H1 (cell line): ENCODE measurements around the gene MOK. TPM values are rescaled to one million over a fixed set of nuclear protein-coding genes. Genes with fewer than 3 reads are reported as not detected.

Source experiments
- CTCF ChIA-PET: fragments of 300-600 bp; sonication (Branson Sonifier 250); formaldehyde crosslinking; loops from one replicate; lab custom pipeline; 2021; ENCODE audit not compliant: partially characterized antibody; lab: Charles Lee
- POLR2A ChIA-PET: fragments of 300-600 bp; sonication (Branson Sonifier 250); formaldehyde crosslinking; loops from one replicate; lab custom pipeline; 2021; ENCODE audit warnings: inconsistent platforms; ENCODE audit not compliant: partially characterized antibody; lab: Charles Lee
- DNase-seq, 2 experiments: peaks; one replicate each; pipeline versions ENCODE4 v3.0.0 to v3.0.0-alpha.2; 2010 to 2022; ENCODE audit warnings: low spot score in 2 of 2, low read depth in 1 of 2, mixed read lengths in 1 of 2
- FAIRE-seq: peaks from 2 replicates; lab custom pipeline; 2011; peaks lifted over from hg19 to GRCh38; lab: Jason Lieb, UNC
- H2AFZ ChIP-seq: 2 replicates; pipeline ENCODE4 v1.8.1; 2012; ENCODE audit warnings: low read length, inconsistent platforms
- H2AK5ac ChIP-seq: 2 replicates; pipeline ENCODE4 v1.6.1; 2013; ENCODE audit warnings: low read depth, low read length
- H2BK120ac ChIP-seq: replicated peaks from 2 replicates; pipeline ENCODE3; 2013; ENCODE audit warnings: low read depth, low read length, inconsistent platforms
- H2BK12ac ChIP-seq: 2 replicates; pipeline ENCODE4 v1.6.1; 2013; ENCODE audit warnings: low read depth, low read length
- H2BK15ac ChIP-seq: 2 replicates; pipeline ENCODE4 v1.6.1; 2013; ENCODE audit warnings: low read length
- H2BK20ac ChIP-seq: 2 replicates; pipeline ENCODE4 v1.6.1; 2013; ENCODE audit warnings: low read length
- H2BK5ac ChIP-seq: 2 replicates; pipeline ENCODE4 v1.6.1; 2013; ENCODE audit warnings: low read depth, low read length
- H3K14ac ChIP-seq: 2 replicates; pipeline ENCODE4 v1.6.1; 2013; ENCODE audit warnings: inconsistent platforms; ENCODE audit not compliant: insufficient read length
- H3K18ac ChIP-seq: 2 replicates; pipeline ENCODE4 v1.6.1; 2013; ENCODE audit warnings: low read length; ENCODE audit errors: extremely low read depth
- H3K23ac ChIP-seq: 2 replicates; pipeline ENCODE4 v1.6.1; 2013; ENCODE audit warnings: inconsistent platforms; ENCODE audit not compliant: insufficient read length
- H3K23me2 ChIP-seq: 2 replicates; pipeline ENCODE4 v1.6.1; 2013; ENCODE audit warnings: low read depth, low read length
- H3K27ac ChIP-seq: 2 replicates; pipeline ENCODE4 v1.6.1; 2011; ENCODE audit warnings: low read depth, low read length, inconsistent platforms
- H3K27me3 ChIP-seq, 4 experiments: replicated peaks in 1 of 4; 1 replicate in 1 of 4; 2 replicates in 3 of 4; pipeline versions ENCODE4 v1.6.1 to v1.8.1; 2011 to 2013; ENCODE audit warnings: low read length in 3 of 4, mild to moderate bottlenecking in 3 of 4, inconsistent platforms in 2 of 4, mixed read lengths in 2 of 4, moderate library complexity in 1 of 4; ENCODE audit not compliant: control insufficient read depth in 3 of 4, insufficient read depth in 3 of 4; ENCODE audit errors: extremely low read depth in 1 of 4
- H3K36me3 ChIP-seq, 4 experiments: 2 replicates each; pipeline versions ENCODE4 v1.6.1 to v1.8.1; 2011 to 2013; ENCODE audit warnings: mild to moderate bottlenecking in 4 of 4, low read length in 3 of 4, moderate library complexity in 2 of 4, control low read depth in 1 of 4, inconsistent platforms in 1 of 4; ENCODE audit not compliant: insufficient read depth in 4 of 4, control insufficient read depth in 2 of 4
- H3K4ac ChIP-seq: replicated peaks from 2 replicates; pipeline ENCODE3; 2013; ENCODE audit warnings: low read length, low read depth, mixed read lengths, inconsistent platforms; ENCODE audit not compliant: insufficient read length
- H3K4me1 ChIP-seq, 4 experiments: replicated peaks in 1 of 4; 1 replicate in 1 of 4; 2 replicates in 3 of 4; pipeline versions ENCODE4 v1.6.1 to v1.8.1; 2011 to 2013; ENCODE audit warnings: low read length in 3 of 4, inconsistent platforms in 2 of 4, mixed read lengths in 1 of 4; ENCODE audit not compliant: insufficient read depth in 4 of 4, control insufficient read depth in 3 of 4
- H3K4me2 ChIP-seq, 2 experiments: 2 replicates each; pipeline versions ENCODE4 v1.6.1 to v1.8.1; 2011 to 2013; ENCODE audit warnings: low read depth in 2 of 2, low read length in 2 of 2, control low read depth in 1 of 2, inconsistent platforms in 1 of 2, mild to moderate bottlenecking in 1 of 2; ENCODE audit not compliant: insufficient read depth in 1 of 2
- H3K4me3 ChIP-seq, 4 experiments: fragments of 200-600, 300-600 bp in 1 of 4; sonication (generic), shearing (Covaris generic), sonication (Bioruptor Twin) in 1 of 4; 2 replicates each; pipeline versions ENCODE4 v1.5.1 to v1.8.1; 2011 to 2016; ENCODE audit warnings: low read length in 4 of 4, low read depth in 3 of 4, control low read depth in 2 of 4, inconsistent platforms in 2 of 4, mild to moderate bottlenecking in 2 of 4, mixed read lengths in 1 of 4, moderate library complexity in 1 of 4; ENCODE audit not compliant: insufficient read depth in 2 of 4; ENCODE audit errors: extremely low read depth in 1 of 4
- H3K56ac ChIP-seq: replicated peaks from 2 replicates; pipeline ENCODE3; 2013; ENCODE audit warnings: low read depth, mild to moderate bottlenecking, mixed read lengths, low read length, inconsistent platforms; ENCODE audit not compliant: insufficient read length
- H3K79me1 ChIP-seq: 2 replicates; pipeline ENCODE4 v1.6.1; 2013; ENCODE audit warnings: low read depth, low read length, control low read depth
- H3K79me2 ChIP-seq, 2 experiments: 2 replicates each; pipeline versions ENCODE4 v1.6.1 to v1.8.1; 2012 to 2013; ENCODE audit warnings: low read length in 2 of 2, mild to moderate bottlenecking in 2 of 2, inconsistent platforms in 1 of 2; ENCODE audit not compliant: insufficient read depth in 2 of 2, control insufficient read depth in 1 of 2
- H3K9ac ChIP-seq, 4 experiments: replicated peaks in 1 of 4; 1 replicate in 1 of 4; 2 replicates in 3 of 4; pipeline versions ENCODE4 v1.6.1 to v1.8.1; 2011 to 2013; ENCODE audit warnings: low read depth in 3 of 4, low read length in 3 of 4, control low read depth in 2 of 4, mild to moderate bottlenecking in 2 of 4, moderate library complexity in 2 of 4, inconsistent platforms in 1 of 4; ENCODE audit errors: extremely low read depth in 1 of 4
- H3K9me3 ChIP-seq, 2 experiments: 2 replicates each; pipeline versions ENCODE4 v1.6.1 to v1.8.1; 2012 to 2013; ENCODE audit warnings: mild to moderate bottlenecking in 2 of 2, moderate library complexity in 2 of 2, control low read depth in 1 of 2, inconsistent platforms in 1 of 2, low read depth in 1 of 2, low read length in 1 of 2, mixed read lengths in 1 of 2; ENCODE audit not compliant: insufficient read depth in 2 of 2
- H4K20me1 ChIP-seq, 2 experiments: replicated peaks in 1 of 2; 2 replicates each; pipeline versions ENCODE3 to v1.8.1; 2011 to 2013; ENCODE audit warnings: inconsistent platforms in 2 of 2, low read length in 2 of 2, mild to moderate bottlenecking in 1 of 2; ENCODE audit not compliant: insufficient read depth in 2 of 2, control insufficient read depth in 1 of 2
- H4K5ac ChIP-seq: 2 replicates; pipeline ENCODE4 v1.6.1; 2013; ENCODE audit warnings: low read length, low read depth, mixed read lengths, inconsistent platforms; ENCODE audit not compliant: insufficient read length
- H4K8ac ChIP-seq: 2 replicates; pipeline ENCODE4 v1.8.0; 2013; ENCODE audit warnings: mild to moderate bottlenecking, moderate library complexity, low read length, inconsistent platforms; ENCODE audit not compliant: insufficient read depth; ENCODE audit errors: extremely low read depth
- H4K91ac ChIP-seq: replicated peaks from 2 replicates; pipeline ENCODE3; 2013; ENCODE audit warnings: low read length, mixed read lengths, inconsistent platforms; ENCODE audit not compliant: insufficient read length
- CTCF ChIP-seq, 3 experiments: IDR thresholded peaks; 1 replicate in 2 of 3; 2 replicates in 1 of 3; pipeline versions ENCODE4 v1.5.1 to v1.6.1; 2011; ENCODE audit warnings: low read length in 3 of 3, mild to moderate bottlenecking in 3 of 3, inconsistent platforms in 2 of 3, low read depth in 1 of 3, moderate library complexity in 1 of 3; ENCODE audit not compliant: insufficient read depth in 1 of 3; ENCODE audit errors: control extremely low read depth in 1 of 3
- RAD21 ChIP-seq, 2 experiments: IDR thresholded peaks in 1 of 2; conservative IDR thresholded peaks in 1 of 2; 2 replicates each; pipeline ENCODE4 v1.6.1; 2011; ENCODE audit warnings: low read depth in 2 of 2, low read length in 2 of 2, improper control_type of control experiment in 1 of 2, inconsistent platforms in 1 of 2, mild to moderate bottlenecking in 1 of 2, moderate library complexity in 1 of 2
- RBBP5 ChIP-seq: IDR thresholded peaks from 2 replicates; pipeline ENCODE4 v1.7.1; 2012; ENCODE audit warnings: low read depth, mild to moderate bottlenecking, inconsistent platforms, low read length, moderate library complexity, borderline replicate concordance
- WGBS, 2 experiments: shearing (Covaris generic) in 1 of 2; methylation state at CpG; one replicate each; pipeline versions ENCODE4 v1.1.6 to v1.1.7; 2013 to 2015; ENCODE audit warnings: low lambda C conversion rate in 2 of 2, mixed read lengths in 2 of 2, inconsistent platforms in 1 of 2, low coverage in 1 of 2, missing lambda C conversion rate in 1 of 2; ENCODE audit not compliant: insufficient replicate concordance in 2 of 2, insufficient coverage in 1 of 2, insufficient read length in 1 of 2; ENCODE audit errors: extremely low coverage in 1 of 2, missing lambda C conversion rate in 1 of 2; 5-methylcytosine and 5-hydroxymethylcytosine counted together
- polyA plus RNA-seq, 7 experiments: library from polyadenylated mRNA; depleted of rRNA in 3 of 7; stranded (reverse) in 5 of 7; unstranded in 2 of 7; fragments of >200 nt in 5 of 7; fragments of 200-250 nt in 2 of 7; gene quantifications; 1 replicate in 5 of 7; 2 replicates in 1 of 7; 4 replicates in 1 of 7; pipeline versions ENCODE4 v1.2.1 to v1.2.3, GENCODE V29; 2011 to 2013; ENCODE audit warnings: missing spikeins in 2 of 7, mixed read lengths in 2 of 7
- total RNA-seq: library from RNA; stranded (reverse); fragmentation: NEBNext Ultra II Directional; extraction: Animal tissue kit (Norgen Biotek cat#: 25700); gene quantifications from 2 replicates; pipeline ENCODE4 v1.2.1, GENCODE V29; 2021

Gene MOK
- total and polyA plus RNA-seq, 2 of the 8 experiments (the other 6 are each of a cell fraction or from before 2014, with no cell fraction given) = 2.1 to 2.5 TPM

GRCh38 chr14:102206918-102207317 lies 98.0 kb downstream of the MOK start:
- H3K9me3 ChIP-seq = no peaks in the 10 kb centered on the region
- H3K4me1 ChIP-seq = peaks cover 0 to 9% (median 0%) of the 10 kb centered on the region in 4 experiments; a peak in 2 of 7 replicates
- H2AK5ac ChIP-seq = no peak overlapping the region
- no peak overlapping the region for H3K18ac ChIP-seq
- peaks cover 3% of the 10 kb centered on the region for H3K79me1 ChIP-seq
- no peak overlapping the region for H3K56ac ChIP-seq
- H2BK120ac ChIP-seq = no peak overlapping the region
- FAIRE-seq (no peak), DNase-seq (no peak)
- H3K79me2 ChIP-seq = peaks cover 0 to 11% of the 10 kb centered on the region in 2 experiments; a peak in 1 of 4 replicates
- no peak overlapping the region for H3K4me3 ChIP-seq
- H4K20me1 ChIP-seq = peaks cover 0 to 17% of the 10 kb centered on the region in 2 experiments
- no peak overlapping the region for H4K5ac ChIP-seq
- H3K36me3 ChIP-seq = peaks cover 0 to 6% (median 0%) of the 10 kb centered on the region in 4 experiments; a peak in 3 of 8 replicates
- no peak overlapping the region for H4K8ac ChIP-seq
- H3K23me2 ChIP-seq = no peaks in the 10 kb centered on the region
- H3K14ac ChIP-seq = no peak overlapping the region
- H4K91ac ChIP-seq = no peak overlapping the region
- H3K23ac ChIP-seq = no peak overlapping the region
- no peak overlapping the region for H2AFZ ChIP-seq
- H2BK15ac ChIP-seq = no peak overlapping the region
- no peak overlapping the region for H2BK5ac ChIP-seq
- WGBS, 2 experiments = 89% methylated on average over 8 of the region's 8 CpGs; no CpG with 5 or more reads in 1 of the 2 experiments
- no peak overlapping the region for H3K4me2 ChIP-seq
- peak; percentile 41 to 53; a peak in 3 of 4 replicates for TF ChIP-seq RAD21 (IDR thresholded peaks at IDR 0.05 in 1 of 2, conservative IDR thresholded peaks at IDR 0.05 in 1 of 2; ENCODE audit: low read depth in 2 of 2, low read length in 2 of 2)
- TF ChIP-seq RBBP5 = no peak
- TF ChIP-seq CTCF (IDR thresholded peaks at IDR 0.05; ENCODE audit: control extremely low read depth in 1 of 3, insufficient read depth in 1 of 3, low read depth in 1 of 3, low read length in 3 of 3) = peak in 2 of 3 experiments; percentile 19 to 21; a peak in 2 of 4 replicates
- no peak overlapping the region for H3K4ac ChIP-seq
- ChIA-PET POLR2A (no interaction called here), CTCF (interaction anchor here (0.6 to 0.8 kb wide), 3 partner anchors 14 to 143 kb away, joined by 3 read pairs; no protein-coding TSS in a partner anchor)
- H2BK20ac ChIP-seq = no peak overlapping the region
- no peaks in the 10 kb centered on the region for H3K27me3 ChIP-seq
- no peak overlapping the region for H3K27ac ChIP-seq
- H2BK12ac ChIP-seq = no peak overlapping the region
- no peak overlapping the region for H3K9ac ChIP-seq
